Smooth muscle cell (in vitro differentiated cells): ENCODE results near the gene CACNA1C. TPM values are rescaled to one million over a fixed set of nuclear protein-coding genes. Genes with fewer than 3 reads are reported as not detected.
"Not testable (repeated sequence)": the region's sequence is repeated elsewhere in the genome, so short reads cannot be mapped to it uniquely, and the experiment has no call there.

Experiments used
- DNase-seq: peaks from one replicate; lab custom pipeline; 2025; ENCODE audit not compliant: unreplicated experiment; lab: John Stamatoyannopoulos, UW
- H2AFZ ChIP-seq: fragments of 200-600 bp; sonication (generic); 2 replicates; pipeline ENCODE4 v1.6.0; 2016; ENCODE audit warnings: antibody characterized with exemption, low read depth, mild to moderate bottlenecking
- H3F3A ChIP-seq: fragments of 200-600 bp; sonication (generic); 2 replicates; pipeline ENCODE4 v1.6.0; 2017; ENCODE audit warnings: antibody characterized with exemption, low read depth
- H3K27ac ChIP-seq: fragments of 200-600 bp; sonication (generic); 2 replicates; pipeline ENCODE4 v1.5.1; 2016; ENCODE audit warnings: low read depth, mild to moderate bottlenecking
- H3K27me3 ChIP-seq: fragments of 200-600 bp; sonication (generic); 2 replicates; pipeline ENCODE4 v1.6.1; 2016; ENCODE audit warnings: low read depth, mild to moderate bottlenecking
- H3K36me3 ChIP-seq: fragments of 200-600 bp; sonication (generic); 2 replicates; pipeline ENCODE4 v1.5.1; 2016; ENCODE audit warnings: low read depth
- H3K4me1 ChIP-seq: fragments of 200-600 bp; sonication (generic); 2 replicates; pipeline ENCODE4 v1.5.1; 2016; ENCODE audit warnings: low read depth
- H3K4me2 ChIP-seq: fragments of 200-600 bp; sonication (generic); 2 replicates; pipeline ENCODE4 v1.6.0; 2016; ENCODE audit warnings: mild to moderate bottlenecking
- H3K4me3 ChIP-seq: fragments of 200-600 bp; sonication (generic); 2 replicates; pipeline ENCODE4 v1.5.1; 2016; ENCODE audit warnings: mild to moderate bottlenecking
- H3K79me2 ChIP-seq: fragments of 200-600 bp; sonication (generic); 2 replicates; pipeline ENCODE4 v1.6.0; 2016; ENCODE audit warnings: low read depth, mild to moderate bottlenecking
- H3K9ac ChIP-seq: fragments of 200-600 bp; sonication (generic); 2 replicates; pipeline ENCODE4 v1.6.0; 2016; ENCODE audit warnings: low read depth
- H3K9me3 ChIP-seq: fragments of 200-600 bp; sonication (generic); replicated peaks from 2 replicates; pipeline ENCODE4 v1.5.1; 2016; ENCODE audit warnings: low read depth
- H4K20me1 ChIP-seq: fragments of 200-600 bp; sonication (generic); 2 replicates; pipeline ENCODE4 v1.6.0; 2016; ENCODE audit warnings: low read depth
- WGBS: methylation state at CpG from one replicate; pipeline ENCODE4 v1.1.7; 2016; ENCODE audit warnings: low lambda C conversion rate; 5-methylcytosine and 5-hydroxymethylcytosine counted together
- polyA plus RNA-seq: library from polyadenylated mRNA; unstranded; fragments of >200 nt; fragmentation: Nextera tagmentation; extraction: Ambion mirVana; gene quantifications from 2 replicates; pipeline ENCODE4 v1.2.1, GENCODE V29; 2016
- total RNA-seq: library from RNA; depleted of rRNA; stranded (reverse); fragments of >200 nt; gene quantifications from 2 replicates; pipeline ENCODE4 v1.2.3, GENCODE V29; 2014
- TF ChIP-seq, protein P1 (sequence below): fragments of 200-600 bp; sonication (generic); IDR thresholded peaks from 2 replicates; pipeline ENCODE4 v1.5.1; 2017; ENCODE audit warnings: borderline replicate concordance, mild to moderate bottlenecking, antibody characterized with exemption; ENCODE audit not compliant: insufficient read depth, poor library complexity, severe bottlenecking

Gene CACNA1C
- total and polyA plus RNA-seq, 2 experiments from 2014 or later = 1.6 to 4.5 TPM

DNA sequence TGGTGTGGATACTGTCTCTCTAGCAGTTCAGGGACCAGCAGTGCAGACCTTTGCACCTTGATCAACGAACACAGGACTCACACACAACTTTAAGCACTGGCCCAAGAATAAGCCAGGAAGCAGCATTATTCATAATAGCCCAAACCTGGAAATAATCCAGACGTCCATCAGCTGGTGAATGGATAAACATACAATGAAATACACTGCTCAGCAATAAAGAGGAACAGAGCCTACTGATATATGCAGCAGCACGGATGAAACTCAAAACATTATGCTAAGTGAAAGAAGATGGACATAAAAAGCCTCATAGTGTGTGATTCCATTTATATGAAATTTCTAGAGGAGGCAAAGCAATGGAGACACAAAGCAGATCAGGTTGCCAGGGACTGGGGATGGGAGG is 438.0 kb downstream of the CACNA1C start:
- Histone ChIP-seq H3K9ac (no peak overlapping the region), H3K36me3 (no peaks in the 10 kb centered on the region), H3F3A (no peaks in the 10 kb centered on the region), H2AFZ (no peak overlapping the region), H3K79me2 (no peaks in the 10 kb centered on the region), H3K4me2 (no peak overlapping the region), H3K27me3 (no peaks in the 10 kb centered on the region), H3K4me1 (no peaks in the 10 kb centered on the region), H3K27ac (no peak overlapping the region), H4K20me1 (no peaks in the 10 kb centered on the region), H3K4me3 (no peak overlapping the region), H3K9me3 (no peaks in the 10 kb centered on the region)
- TF ChIP-seq, protein P1, sequence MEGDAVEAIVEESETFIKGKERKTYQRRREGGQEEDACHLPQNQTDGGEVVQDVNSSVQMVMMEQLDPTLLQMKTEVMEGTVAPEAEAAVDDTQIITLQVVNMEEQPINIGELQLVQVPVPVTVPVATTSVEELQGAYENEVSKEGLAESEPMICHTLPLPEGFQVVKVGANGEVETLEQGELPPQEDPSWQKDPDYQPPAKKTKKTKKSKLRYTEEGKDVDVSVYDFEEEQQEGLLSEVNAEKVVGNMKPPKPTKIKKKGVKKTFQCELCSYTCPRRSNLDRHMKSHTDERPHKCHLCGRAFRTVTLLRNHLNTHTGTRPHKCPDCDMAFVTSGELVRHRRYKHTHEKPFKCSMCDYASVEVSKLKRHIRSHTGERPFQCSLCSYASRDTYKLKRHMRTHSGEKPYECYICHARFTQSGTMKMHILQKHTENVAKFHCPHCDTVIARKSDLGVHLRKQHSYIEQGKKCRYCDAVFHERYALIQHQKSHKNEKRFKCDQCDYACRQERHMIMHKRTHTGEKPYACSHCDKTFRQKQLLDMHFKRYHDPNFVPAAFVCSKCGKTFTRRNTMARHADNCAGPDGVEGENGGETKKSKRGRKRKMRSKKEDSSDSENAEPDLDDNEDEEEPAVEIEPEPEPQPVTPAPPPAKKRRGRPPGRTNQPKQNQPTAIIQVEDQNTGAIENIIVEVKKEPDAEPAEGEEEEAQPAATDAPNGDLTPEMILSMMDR = no peak
- WGBS = 90% methylated on average over 3 of the region's 3 CpGs
- no peak for DNase-seq

DNA sequence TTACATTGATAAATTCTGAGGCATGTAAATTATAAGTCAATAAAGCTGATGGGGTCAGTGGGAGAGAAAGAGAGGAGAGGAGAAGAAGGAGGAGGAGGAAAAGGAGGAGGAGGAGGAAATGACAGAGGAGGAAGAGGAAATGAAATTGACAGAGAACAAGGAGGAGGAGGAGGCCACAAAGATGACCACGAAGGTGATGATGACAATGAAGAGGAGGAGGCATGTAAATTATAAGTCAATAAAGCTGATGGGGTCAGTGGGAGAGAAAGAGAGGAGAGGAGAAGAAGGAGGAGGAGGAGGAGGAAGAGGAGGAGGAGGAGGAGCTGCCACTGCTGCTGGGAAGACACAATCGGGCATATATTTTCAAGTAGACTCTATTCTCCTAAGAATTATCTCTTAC is 438.6 kb downstream of the CACNA1C start:
- H3K4me1 ChIP-seq, H3K36me3 ChIP-seq, H2AFZ ChIP-seq, H3K4me2 ChIP-seq, H3K27ac ChIP-seq, H3K9me3 ChIP-seq, DNase-seq, H3K79me2 ChIP-seq, H3K27me3 ChIP-seq, H3K9ac ChIP-seq, H3F3A ChIP-seq, H4K20me1 ChIP-seq, H3K4me3 ChIP-seq: not testable (repeated sequence)
- WGBS = 71% methylated on average over 2 of the region's 2 CpGs

DNA sequence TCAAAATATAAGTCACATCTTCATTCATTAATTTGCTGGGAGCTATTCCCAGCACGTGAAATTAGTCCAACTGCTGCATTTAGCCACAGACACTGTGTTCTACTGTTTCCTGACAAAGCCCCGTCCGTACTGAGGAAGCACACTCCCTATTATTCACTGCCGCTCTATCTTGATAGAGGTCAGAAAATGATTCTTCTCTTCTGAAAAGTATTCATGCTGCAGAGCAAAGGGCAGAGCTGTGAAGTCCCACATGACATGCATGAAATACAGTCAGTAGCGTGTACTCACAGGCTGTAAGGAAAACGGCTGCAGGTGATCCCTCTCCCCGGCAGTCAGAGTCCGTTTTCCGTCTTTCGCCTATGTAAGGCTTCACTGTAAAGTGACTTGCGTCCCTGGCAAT is 439.4 kb downstream of the CACNA1C start:
- Histone ChIP-seq H3K4me1 (no peaks in the 10 kb centered on the region), H2AFZ (no peak overlapping the region), H3K27me3 (no peaks in the 10 kb centered on the region), H3F3A (no peaks in the 10 kb centered on the region), H3K36me3 (no peaks in the 10 kb centered on the region), H3K4me3 (no peak overlapping the region), H3K9me3 (no peaks in the 10 kb centered on the region), H3K27ac (no peak overlapping the region), H3K4me2 (no peak overlapping the region), H3K9ac (no peak overlapping the region), H3K79me2 (no peaks in the 10 kb centered on the region), H4K20me1 (no peaks in the 10 kb centered on the region)
- WGBS = 75% methylated on average over 11 of the region's 11 CpGs
- DNase-seq = no peak
- TF ChIP-seq, protein P1 = no peak

DNA sequence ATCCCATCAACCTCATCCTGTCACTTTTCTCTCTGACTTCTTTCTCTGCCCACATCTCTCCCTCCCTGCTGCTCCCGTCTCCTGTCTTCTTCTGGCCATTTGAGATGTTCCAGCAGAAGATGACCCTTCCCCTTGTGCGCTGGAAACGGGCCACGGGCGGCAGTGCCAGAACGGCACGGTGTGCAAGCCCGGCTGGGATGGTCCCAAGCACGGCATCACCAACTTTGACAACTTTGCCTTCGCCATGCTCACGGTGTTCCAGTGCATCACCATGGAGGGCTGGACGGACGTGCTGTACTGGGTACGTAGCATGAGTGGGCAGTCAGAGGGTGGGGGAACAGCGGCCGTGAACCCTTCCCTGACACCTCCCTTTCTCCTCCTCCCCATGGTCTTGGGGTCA is 440.3 kb downstream of the CACNA1C start:
- no peaks in the 10 kb centered on the region for H3K79me2 ChIP-seq
- TF ChIP-seq, protein P1 = no peak
- H2AFZ ChIP-seq = no peak overlapping the region
- DNase-seq = no peak
- H4K20me1 ChIP-seq = no peaks in the 10 kb centered on the region
- no peak overlapping the region for H3K9ac ChIP-seq
- no peak overlapping the region for H3K4me2 ChIP-seq
- no peak overlapping the region for H3K4me3 ChIP-seq
- H3K4me1 ChIP-seq = no peaks in the 10 kb centered on the region
- no peaks in the 10 kb centered on the region for H3F3A ChIP-seq
- H3K36me3 ChIP-seq = no peaks in the 10 kb centered on the region
- no peaks in the 10 kb centered on the region for H3K9me3 ChIP-seq
- 97% methylated on average over 16 of the region's 16 CpGs for WGBS
- H3K27ac ChIP-seq = no peak overlapping the region
- no peaks in the 10 kb centered on the region for H3K27me3 ChIP-seq
